H9 (cell line): Measurements from ENCODE around the gene BIK. TPM values are rescaled to one million over a fixed set of nuclear protein-coding genes. Genes with fewer than 3 reads are reported as not detected.
"Not testable (repeated sequence)": the region's sequence is repeated elsewhere in the genome, so short reads cannot be mapped to it uniquely, and the experiment has no call there.

ENCODE experiments used
- DNase-seq: peaks from one replicate; pipeline ENCODE4 v3.0.0-alpha.2; 2017
- H2AFZ ChIP-seq: one replicate; pipeline ENCODE4 v1.6.1; 2013; ENCODE audit warnings: mild to moderate bottlenecking, low read length, control low read depth, moderate library complexity
- H2AK5ac ChIP-seq: 2 replicates; pipeline ENCODE4 v1.6.1; 2013; ENCODE audit warnings: low read length, control low read depth, mixed read lengths; ENCODE audit not compliant: insufficient read length
- H2BK120ac ChIP-seq: one replicate; pipeline ENCODE4 v1.6.1; 2013; ENCODE audit warnings: low read depth, mild to moderate bottlenecking, low read length, control low read depth, inconsistent platforms; ENCODE audit not compliant: poor library complexity, severe bottlenecking
- H2BK12ac ChIP-seq: 2 replicates; pipeline ENCODE4 v1.6.1; 2013; ENCODE audit warnings: low read length, control low read depth, mixed read lengths, low read depth; ENCODE audit not compliant: insufficient read length
- H2BK15ac ChIP-seq: 2 replicates; pipeline ENCODE4 v1.6.1; 2013; ENCODE audit warnings: low read depth, low read length, control low read depth
- H2BK20ac ChIP-seq: one replicate; pipeline ENCODE4 v1.6.1; 2013; ENCODE audit warnings: low read depth, mild to moderate bottlenecking, low read length, control low read depth, inconsistent platforms; ENCODE audit not compliant: poor library complexity, severe bottlenecking
- H2BK5ac ChIP-seq: 2 replicates; pipeline ENCODE4 v1.6.1; 2013; ENCODE audit warnings: low read length, control low read depth, mixed read lengths; ENCODE audit not compliant: insufficient read length
- H3K14ac ChIP-seq: 2 replicates; pipeline ENCODE4 v1.6.1; 2013; ENCODE audit warnings: low read length, control low read depth; ENCODE audit not compliant: insufficient read depth
- H3K18ac ChIP-seq: 2 replicates; pipeline ENCODE4 v1.6.1; 2013; ENCODE audit warnings: low read depth, mild to moderate bottlenecking, mixed read lengths, low read length, control low read depth; ENCODE audit not compliant: insufficient read length
- H3K23ac ChIP-seq: 2 replicates; pipeline ENCODE4 v1.6.1; 2013; ENCODE audit warnings: low read length, control low read depth, mixed read lengths, low read depth; ENCODE audit not compliant: insufficient read length
- H3K23me2 ChIP-seq: 2 replicates; pipeline ENCODE4 v1.6.1; 2013; ENCODE audit warnings: low read depth, mild to moderate bottlenecking, mixed read lengths, low read length, control low read depth; ENCODE audit not compliant: insufficient read length, poor library complexity, severe bottlenecking
- H3K27ac ChIP-seq: 2 replicates; pipeline ENCODE4 v1.5.1; 2013; ENCODE audit warnings: low read length, control low read depth, mixed read lengths, low read depth; ENCODE audit not compliant: insufficient read length
- H3K27me3 ChIP-seq: 2 replicates; pipeline ENCODE4 v1.6.1; 2013; ENCODE audit warnings: low read length, control low read depth, inconsistent platforms; ENCODE audit not compliant: insufficient read depth
- H3K4ac ChIP-seq: 2 replicates; pipeline ENCODE4 v1.6.1; 2013; ENCODE audit warnings: low read depth, mild to moderate bottlenecking, control low read depth, inconsistent platforms, low read length, moderate library complexity
- H3K4me1 ChIP-seq: 2 replicates; pipeline ENCODE4 v1.6.1; 2013; ENCODE audit warnings: low read length, control low read depth, inconsistent platforms; ENCODE audit not compliant: insufficient read depth
- H3K4me2 ChIP-seq: 2 replicates; pipeline ENCODE4 v1.6.1; 2013; ENCODE audit warnings: low read length, control low read depth, mixed read lengths; ENCODE audit not compliant: insufficient read length, insufficient read depth
- H3K56ac ChIP-seq: 2 replicates; pipeline ENCODE4 v1.6.1; 2013; ENCODE audit warnings: low read depth, mild to moderate bottlenecking, mixed read lengths, low read length, control low read depth; ENCODE audit not compliant: insufficient read length
- H3K79me1 ChIP-seq: 2 replicates; pipeline ENCODE4 v1.6.1; 2013; ENCODE audit warnings: low read depth, mild to moderate bottlenecking, moderate library complexity, low read length, control low read depth, inconsistent platforms; ENCODE audit not compliant: insufficient read depth, poor library complexity, severe bottlenecking
- H3K79me2 ChIP-seq: 2 replicates; pipeline ENCODE4 v1.6.1; 2013; ENCODE audit warnings: low read length, control low read depth, inconsistent platforms; ENCODE audit not compliant: insufficient read depth
- H3K9ac ChIP-seq: 2 replicates; pipeline ENCODE4 v1.6.1; 2013; ENCODE audit warnings: low read length, control low read depth, mixed read lengths; ENCODE audit not compliant: insufficient read length; ENCODE audit errors: extremely low read depth
- H3K9me3 ChIP-seq: one replicate; pipeline ENCODE4 v1.6.1; 2013; ENCODE audit warnings: low read depth, low read length, inconsistent platforms; ENCODE audit not compliant: control insufficient read depth
- H3T11ph ChIP-seq: one replicate; pipeline ENCODE4 v1.6.1; 2013; ENCODE audit warnings: mild to moderate bottlenecking, low read length, control low read depth, inconsistent platforms
- H4K20me1 ChIP-seq: one replicate; pipeline ENCODE4 v1.6.1; 2013; ENCODE audit not compliant: control insufficient read depth, insufficient read length, insufficient read depth
- H4K5ac ChIP-seq: 2 replicates; pipeline ENCODE4 v1.6.1; 2013; ENCODE audit warnings: low read depth, mild to moderate bottlenecking, mixed read lengths, low read length, control low read depth; ENCODE audit not compliant: insufficient read length
- H4K8ac ChIP-seq: replicated peaks from 2 replicates; pipeline ENCODE4 v1.6.1; 2013; ENCODE audit warnings: low read length, control low read depth, mixed read lengths, low read depth; ENCODE audit not compliant: insufficient read length
- H4K91ac ChIP-seq: 2 replicates; pipeline ENCODE4 v1.6.1; 2013; ENCODE audit warnings: low read depth, mild to moderate bottlenecking, moderate library complexity, mixed read lengths, low read length, control low read depth; ENCODE audit not compliant: insufficient read length
- H3K27ac Mint-ChIP-seq, 3 experiments: 2 replicates in 2 of 3; 3 replicates in 1 of 3; pipeline ENCODE4 v1.8.0; 2020 to 2021; ENCODE audit warnings: mixed read lengths in 3 of 3, mild to moderate bottlenecking in 1 of 3, moderate library complexity in 1 of 3
- H3K27me3 Mint-ChIP-seq: 2 replicates; pipeline ENCODE4 v1.8.0; 2021; ENCODE audit warnings: low read depth, mild to moderate bottlenecking, moderate library complexity, mixed read lengths
- H3K36me3 Mint-ChIP-seq, 3 experiments: 2 replicates in 2 of 3; 3 replicates in 1 of 3; pipeline ENCODE4 v1.8.0; 2020 to 2021; ENCODE audit warnings: low read depth in 3 of 3, mixed read lengths in 3 of 3; ENCODE audit not compliant: insufficient read depth in 1 of 3
- H3K4me1 Mint-ChIP-seq, 2 experiments: 2 replicates each; pipeline ENCODE4 v1.8.0; 2020; ENCODE audit warnings: mixed read lengths in 2 of 2
- H3K4me3 Mint-ChIP-seq, 2 experiments: 2 replicates in 1 of 2; 3 replicates in 1 of 2; pipeline ENCODE4 v1.8.0; 2020 to 2021; ENCODE audit warnings: mild to moderate bottlenecking in 2 of 2, mixed read lengths in 2 of 2, moderate library complexity in 1 of 2
- H3K9me3 Mint-ChIP-seq, 2 experiments: 2 replicates in 1 of 2; 3 replicates in 1 of 2; pipeline ENCODE4 v1.8.0; 2020; ENCODE audit warnings: mild to moderate bottlenecking in 2 of 2, mixed read lengths in 2 of 2, moderate library complexity in 1 of 2
- WGBS: extraction: QIAGEN DNeasy Blood & Tissue Kit; methylation state at CpG from one replicate; pipeline ENCODE4 v1.1.7; 2013; ENCODE audit warnings: missing lambda C conversion rate, low lambda C conversion rate, mixed read lengths; ENCODE audit not compliant: insufficient read length; ENCODE audit errors: extremely low coverage; 5-methylcytosine and 5-hydroxymethylcytosine counted together
- total RNA-seq: library from RNA; stranded (reverse); gene quantifications from 2 replicates; pipeline ENCODE4 v1.2.1, GENCODE V29; 2021

The BIK gene
- total RNA-seq, 1 experiment from 2014 or later: 8.3 TPM

GRCh38 chr22:43104950-43105349, 5.6 kb upstream of the BIK start:
- not testable (repeated sequence) for H3T11ph ChIP-seq, H3K27ac ChIP-seq, H2AFZ ChIP-seq, H3K4me1 ChIP-seq, H4K5ac ChIP-seq, H3K4me2 ChIP-seq, H3K27ac Mint-ChIP-seq, H3K56ac ChIP-seq, H3K79me2 ChIP-seq, H2BK12ac ChIP-seq, H3K27me3 ChIP-seq, H3K23me2 ChIP-seq, H3K4me3 Mint-ChIP-seq, H3K9me3 Mint-ChIP-seq, H4K20me1 ChIP-seq, H3K9ac ChIP-seq, H4K8ac ChIP-seq, H2BK120ac ChIP-seq, H3K4ac ChIP-seq, H3K14ac ChIP-seq, H3K36me3 Mint-ChIP-seq, H3K23ac ChIP-seq, H2BK5ac ChIP-seq, H3K9me3 ChIP-seq, H4K91ac ChIP-seq, H2AK5ac ChIP-seq, H3K79me1 ChIP-seq, H3K18ac ChIP-seq, DNase-seq, H2BK15ac ChIP-seq, H2BK20ac ChIP-seq
- WGBS: no CpG with 5 or more reads among the region's 3 CpGs
- Mint-ChIP-seq H3K27me3 (peaks cover 40% of the 10 kb centered on the region), H3K4me1 (peaks cover 12 to 24% of the 10 kb centered on the region in 2 experiments)
